NCI-H2227 (cell line): ENCODE data around the gene PPP1R13B.

Experiments
- DNase-seq: peaks from one replicate; lab custom pipeline; 2025; ENCODE audit not compliant: unreplicated experiment; lab: John Stamatoyannopoulos, UW

Gene PPP1R13B

GRCh38 chr14:103732868-103733620 is 114.3 kb downstream of the PPP1R13B start:
- DNase-seq = no peak

DNA sequence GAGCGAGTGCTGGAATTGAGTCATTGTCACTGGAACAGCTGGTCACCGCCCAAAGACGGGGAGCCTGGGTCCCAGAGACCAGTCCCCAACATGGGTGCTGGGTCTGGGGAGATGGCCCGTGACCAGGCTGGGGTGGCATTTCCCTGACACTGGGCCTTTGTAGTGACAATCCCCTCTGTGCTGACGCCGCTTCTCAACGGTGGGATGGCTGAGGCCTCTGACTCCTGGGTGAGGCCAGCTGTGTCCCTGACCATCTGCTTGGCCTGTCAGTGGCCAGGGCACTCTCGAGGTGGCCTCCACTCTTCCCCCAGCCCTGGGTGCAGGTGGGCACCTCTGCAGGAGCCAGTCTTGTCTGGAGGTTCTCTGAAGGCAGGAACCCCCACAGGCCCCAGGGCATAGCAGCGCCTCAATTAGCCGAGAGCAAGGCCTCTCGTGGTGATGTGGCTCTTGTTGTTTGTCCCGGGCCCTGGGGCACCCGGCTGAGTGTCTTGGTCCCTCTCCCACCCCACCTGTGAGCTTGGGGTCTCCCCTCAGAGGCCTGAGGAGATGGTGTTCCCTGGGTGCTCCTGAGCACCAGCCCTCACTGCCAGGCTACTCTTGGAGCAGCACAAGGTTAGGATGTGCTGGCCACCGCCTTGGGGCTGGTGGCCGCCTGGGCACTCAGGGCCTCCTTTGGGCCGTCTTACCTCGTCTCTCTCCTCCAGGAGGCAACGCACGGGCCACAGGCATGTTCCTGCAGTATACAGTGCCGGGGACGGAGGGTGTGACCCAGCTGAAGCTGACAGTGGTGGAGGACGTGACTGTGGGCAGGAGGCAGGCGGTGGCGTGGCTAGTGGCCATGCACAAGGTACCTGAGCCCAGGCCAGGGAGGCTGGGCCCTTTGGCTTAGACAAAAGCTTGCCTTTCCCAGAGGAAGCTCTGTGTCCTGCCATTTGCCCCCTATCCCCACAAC is 115.2 kb downstream of the PPP1R13B start:
- no peak for DNase-seq

- DNase-seq = no peak
Observed at GRCh38 chr14:103731481-103731880, 115.9 kb downstream of the PPP1R13B start.

DNA sequence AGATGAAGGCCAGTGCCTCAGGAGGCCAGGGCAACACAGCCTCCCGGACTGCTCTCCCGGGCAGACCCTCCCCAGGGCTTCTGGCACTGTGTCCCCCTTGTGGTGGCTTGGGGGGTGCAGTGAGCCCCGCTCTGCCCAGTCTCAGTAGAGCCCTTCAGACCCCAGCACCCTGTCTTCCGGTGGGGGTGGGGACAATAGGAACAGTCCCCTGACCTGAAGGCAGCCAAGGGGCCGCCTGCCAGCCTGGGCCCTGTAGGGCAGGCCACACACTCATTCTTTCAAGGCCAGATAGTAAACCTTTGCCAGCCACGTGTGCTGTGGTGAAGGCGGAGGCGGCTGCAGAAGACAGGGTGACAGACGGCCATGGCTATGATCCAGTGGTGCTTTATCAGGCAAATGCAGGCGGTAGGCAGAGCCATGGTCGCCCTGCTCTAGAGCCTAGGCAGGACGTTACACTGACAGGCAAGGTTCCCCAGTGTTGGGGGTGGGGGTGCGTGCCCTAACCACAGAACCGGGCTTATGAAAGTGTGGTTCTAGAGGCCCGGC is 116.8 kb downstream of the PPP1R13B start:
- no peak for DNase-seq

GRCh38 chr14:103729496-103730448 is 117.6 kb downstream of the PPP1R13B start:
- no peak for DNase-seq

- no peak for DNase-seq
Observed at GRCh38 chr14:103728721-103729120, 118.7 kb downstream of the PPP1R13B start.

DNA sequence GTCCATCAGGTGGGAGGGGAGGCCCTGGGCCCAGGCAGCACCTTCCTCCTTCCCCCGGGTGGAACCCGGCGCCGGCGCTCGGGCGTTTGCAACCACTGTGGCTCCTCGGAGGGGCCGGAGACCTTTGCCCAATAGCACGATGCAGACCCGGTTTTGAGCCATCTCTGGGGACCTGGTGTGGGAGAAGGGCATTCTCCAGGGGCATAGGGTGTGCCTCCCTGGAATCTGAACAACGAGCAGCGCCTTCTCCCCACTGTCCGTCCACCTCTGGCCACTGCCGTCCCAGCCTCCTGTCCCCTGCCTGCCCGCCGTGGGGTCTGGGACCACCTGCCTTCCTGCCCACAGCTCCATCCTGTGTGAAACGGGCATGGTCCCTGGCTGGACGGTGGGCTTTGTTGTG is 119.2 kb downstream of the PPP1R13B start:
- no peak for DNase-seq

GRCh38 chr14:103727313-103727980 is 119.9 kb downstream of the PPP1R13B start:
- DNase-seq = no peak

DNA sequence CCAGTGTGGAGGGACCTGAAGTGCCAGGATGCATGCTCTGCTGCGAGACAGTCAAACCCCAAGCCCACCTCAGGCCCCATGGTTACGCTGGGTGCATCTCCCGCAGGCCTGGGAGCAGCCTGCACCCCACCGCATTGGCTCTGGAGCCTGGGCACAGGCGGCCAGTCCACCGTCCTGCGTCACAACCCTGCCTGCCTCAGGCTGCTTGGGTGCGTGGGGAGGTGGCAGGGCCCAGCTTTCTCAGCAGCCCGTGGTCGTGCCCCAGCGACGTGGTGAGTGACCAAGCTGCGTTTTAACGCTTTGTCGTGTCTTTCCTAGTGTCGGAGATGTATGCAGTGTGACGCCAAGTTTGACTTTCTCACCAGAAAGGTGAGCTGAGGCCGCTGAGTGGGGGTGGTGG is 120.9 kb downstream of the PPP1R13B start:
- DNase-seq = no peak

DNA sequence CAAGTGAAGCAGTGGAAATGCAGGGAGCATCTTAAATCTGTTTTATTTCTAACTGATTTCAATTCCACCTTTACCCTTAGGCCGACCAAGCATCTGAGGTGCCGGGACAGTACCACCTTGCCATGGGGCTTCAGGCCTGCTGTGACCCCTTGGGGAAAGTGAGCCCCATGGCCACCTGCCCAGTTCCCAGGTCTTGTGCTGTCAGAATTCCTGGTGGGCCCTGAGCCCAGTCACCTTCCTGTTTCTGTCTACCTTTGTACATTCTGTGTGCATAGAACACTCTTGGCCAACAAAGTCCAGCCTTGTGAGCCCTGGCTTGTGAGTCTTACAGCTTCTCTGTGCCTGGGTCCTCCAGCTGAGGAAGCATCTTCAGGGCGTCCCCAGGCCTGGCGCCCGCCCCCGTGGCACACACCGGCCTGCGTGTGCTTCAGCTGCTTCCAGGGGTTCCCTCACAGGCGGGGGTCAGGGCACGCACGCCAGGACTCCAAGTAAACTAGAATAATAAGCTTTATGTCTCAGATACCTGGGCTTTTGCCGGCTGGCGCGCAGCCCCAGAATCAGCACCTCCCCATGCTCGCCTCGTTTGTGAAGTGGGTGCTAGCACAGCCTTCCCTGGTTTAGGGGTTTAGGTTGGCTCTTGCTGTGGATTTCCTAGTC is 121.5 kb downstream of the PPP1R13B start:
- no peak for DNase-seq

DNA sequence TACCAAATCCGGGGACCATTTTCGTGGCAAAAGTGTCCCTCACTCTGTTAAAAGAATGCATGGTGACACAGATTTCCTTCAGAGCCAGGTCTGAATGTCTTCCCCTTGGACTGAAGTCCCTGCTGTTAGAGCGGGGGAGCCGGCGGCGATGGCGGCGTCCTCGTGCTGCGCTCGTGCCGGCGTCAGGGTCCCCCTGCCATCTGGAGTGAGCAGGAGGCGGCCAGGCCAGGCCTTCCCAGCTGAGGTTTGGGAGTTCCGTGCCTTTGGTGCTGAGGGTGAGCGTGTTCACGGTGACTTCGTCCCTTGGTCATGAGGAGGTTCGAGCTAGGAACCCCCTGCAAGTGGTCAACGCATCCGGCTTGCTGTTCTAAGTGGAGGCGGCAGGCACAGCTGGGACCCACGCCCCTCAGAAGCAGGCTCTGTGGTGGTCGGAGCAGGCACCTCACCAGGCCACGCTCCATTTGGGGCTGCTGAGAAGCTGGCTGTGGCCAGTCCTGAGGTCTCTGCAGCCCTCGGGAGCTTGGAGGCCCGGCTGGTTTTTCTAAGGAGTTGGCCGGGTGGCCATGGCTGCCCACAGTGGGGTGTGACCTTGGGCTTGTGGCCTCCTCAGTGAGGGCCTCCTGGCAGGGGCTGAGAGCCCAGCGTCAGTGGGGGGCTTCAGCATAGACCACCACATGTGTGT is 122.2 kb downstream of the PPP1R13B start:
- no peak for DNase-seq

- no peak for DNase-seq
Observed at GRCh38 chr14:103724116-103724515, 123.3 kb downstream of the PPP1R13B start.

DNA sequence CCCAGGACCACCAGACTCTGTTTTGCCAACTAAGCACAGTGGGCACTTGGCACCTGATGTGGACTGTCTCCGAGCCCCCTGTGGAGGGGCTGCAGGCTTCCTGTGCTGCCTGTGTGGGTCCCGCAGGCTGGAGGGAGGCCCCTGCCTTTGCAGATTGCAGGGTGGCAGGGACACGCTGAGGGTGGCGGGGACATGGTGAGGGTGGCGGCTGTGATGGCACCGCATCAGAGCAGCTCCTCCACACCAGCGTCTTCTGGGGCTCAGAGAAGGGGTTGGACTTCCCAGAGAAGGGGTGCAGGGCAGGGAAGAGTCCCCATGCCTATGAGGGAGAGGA is 123.7 kb downstream of the PPP1R13B start:
- no peak for DNase-seq

GRCh38 chr14:103721334-103722120 is 125.8 kb downstream of the PPP1R13B start:
- DNase-seq = no peak

- no peak for DNase-seq
Observed at GRCh38 chr14:103719751-103720150, 127.6 kb downstream of the PPP1R13B start.

DNA sequence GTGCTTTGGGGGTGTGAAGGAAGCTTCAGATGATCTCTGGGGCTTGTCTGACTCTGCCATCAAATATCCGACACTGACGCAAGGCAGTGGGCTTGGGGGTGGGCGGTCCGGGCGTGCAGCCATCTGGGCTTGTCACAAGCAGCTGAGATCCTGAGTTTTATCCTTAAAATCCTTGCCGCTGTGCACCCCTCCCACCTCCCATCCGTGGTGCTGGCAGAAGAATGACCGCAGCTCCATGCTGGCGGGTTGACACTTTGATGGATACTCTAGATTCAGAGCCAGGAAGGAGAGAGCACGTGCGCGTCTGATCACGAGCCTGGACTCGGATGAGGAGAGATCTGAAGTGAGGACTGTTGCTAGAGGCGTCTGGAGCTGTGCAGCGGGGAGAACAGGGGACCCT is 128.8 kb downstream of the PPP1R13B start:
- no peak for DNase-seq

GRCh38 chr14:103716899-103717411 is 130.4 kb downstream of the PPP1R13B start:
- DNase-seq = no peak
